Measurements from ENCODE around the gene USP49.
"Not testable (repeated sequence)": the region's sequence is repeated elsewhere in the genome, so short reads cannot be mapped to it uniquely, and the experiment has no call there.

Gene USP49

GRCh38 chr6:41871691-41872090, 23.5 kb downstream of the USP49 start:
- DNase-seq: no peak

GRCh38 chr6:41859356-41859755, 35.8 kb downstream of the USP49 start:
- DNase-seq: no peak

- DNase-seq: no peak
Measured at GRCh38 chr6:41858703-41859102, 36.5 kb downstream of the USP49 start.

GRCh38 chr6:41850861-41851260, 44.3 kb downstream of the USP49 start:
- DNase-seq: no peak

GRCh38 chr6:41846666-41847237, 48.4 kb downstream of the USP49 start:
- no peak for DNase-seq

- DNase-seq: no peak
Measured at GRCh38 chr6:41843178-41843577, 52.0 kb downstream of the USP49 start.

- DNase-seq: no peak
Measured at GRCh38 chr6:41840326-41840725, 54.8 kb downstream of the USP49 start.

GRCh38 chr6:41836660-41837052, 58.5 kb downstream of the USP49 start:
- DNase-seq: no peak

- DNase-seq: no peak
Measured at GRCh38 chr6:41836022-41836659, 59.0 kb downstream of the USP49 start.

- DNase-seq: no peak
Measured at GRCh38 chr6:41832263-41832662, 62.9 kb downstream of the USP49 start.

- no peak for DNase-seq
Measured at GRCh38 chr6:41826343-41827022, 68.7 kb downstream of the USP49 start.

- no peak for DNase-seq
Measured at GRCh38 chr6:41824571-41825569, 70.3 kb downstream of the USP49 start.

GRCh38 chr6:41823178-41823577, 72.0 kb downstream of the USP49 start:
- no peak for DNase-seq

- no peak for DNase-seq
Measured at GRCh38 chr6:41822021-41822420, 73.2 kb downstream of the USP49 start.

- DNase-seq: no peak
Measured at GRCh38 chr6:41821266-41821665, 73.9 kb downstream of the USP49 start.

- no peak for DNase-seq
Measured at GRCh38 chr6:41818271-41819054, 76.7 kb downstream of the USP49 start.

GRCh38 chr6:41815587-41815986, 79.6 kb downstream of the USP49 start:
- DNase-seq: no peak

- DNase-seq: no peak
Measured at GRCh38 chr6:41814629-41815028, 80.5 kb downstream of the USP49 start.

- no peak for DNase-seq
Measured at GRCh38 chr6:41813956-41814355, 81.2 kb downstream of the USP49 start.

GRCh38 chr6:41813469-41813868, 81.7 kb downstream of the USP49 start:
- no peak for DNase-seq

- DNase-seq: not testable (repeated sequence)
Measured at GRCh38 chr6:41811946-41812345, 83.2 kb downstream of the USP49 start.

GRCh38 chr6:41811095-41811494, 84.1 kb downstream of the USP49 start:
- no peak for DNase-seq

Data from NK-92 treated with Interleukin-12 subunit alpha and Interleukin-12 subunit beta, amount 100 ng/mL, for 24 hours (cell line).